ENCODE data around the gene ADAMTS7. TPM values are rescaled to one million over a fixed set of nuclear protein-coding genes. Genes with fewer than 3 reads are reported as not detected.
"Not testable (repeated sequence)": the region's sequence is repeated elsewhere in the genome, so short reads cannot be mapped to it uniquely, and the experiment has no call there.

ADAMTS7 gene
- total RNA-seq, 1 donor from 2014 or later, result 10.5 TPM

DNA sequence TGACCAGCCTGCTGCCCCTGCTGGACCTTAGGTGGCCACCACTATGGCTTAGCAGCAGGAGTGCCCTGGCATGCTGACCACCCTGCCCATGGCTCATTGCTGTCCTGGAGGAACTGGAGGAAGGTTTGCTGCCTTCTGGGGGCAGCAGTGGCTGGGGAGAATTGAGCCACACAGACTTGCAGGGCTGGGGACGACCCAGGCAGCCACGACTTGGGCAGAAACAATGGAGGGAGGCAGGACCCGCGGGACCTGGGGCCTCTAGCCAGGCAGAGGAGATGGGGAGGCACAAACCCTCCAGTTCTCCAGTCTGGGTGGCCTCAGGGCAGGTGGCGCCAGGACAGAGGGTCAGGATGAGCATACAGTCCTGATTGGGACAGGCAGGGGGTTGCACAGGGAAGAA, 32.8 kb downstream of the ADAMTS7 start:
- H3K4me3 ChIP-seq (ENCODE audit: low read depth, low read length), result no peak overlapping the region
- DNase-seq (ENCODE audit: low read depth), result no peak
- no peak for TF ChIP-seq CTCF (conservative IDR thresholded peaks at IDR 0.05; ENCODE audit: low read depth, low read length)

GRCh38 chr15:78777953-78778345, 33.3 kb downstream of the ADAMTS7 start:
- not testable (repeated sequence) for H3K4me3 ChIP-seq (ENCODE audit: low read depth, low read length)

GRCh38 chr15:78777290-78777952, 33.8 kb downstream of the ADAMTS7 start:
- not testable (repeated sequence) for DNase-seq (ENCODE audit: low read depth); H3K4me3 ChIP-seq (ENCODE audit: low read depth, low read length)

More at GRCh38 chr15:78777953-78778345, 33.3 kb downstream of the ADAMTS7 start:
- DNase-seq (ENCODE audit: low read depth), result not testable (repeated sequence)

GRCh38 chr15:78776046-78776925, 35.0 kb downstream of the ADAMTS7 start:
- H3K4me3 ChIP-seq (ENCODE audit: low read depth, low read length); DNase-seq (ENCODE audit: low read depth): not testable (repeated sequence)

- no peak overlapping the region for H3K4me3 ChIP-seq (ENCODE audit: low read depth, low read length)
- TF ChIP-seq CTCF (conservative IDR thresholded peaks at IDR 0.05; ENCODE audit: low read depth, low read length), result no peak
- no peak for DNase-seq (ENCODE audit: low read depth)
These were observed 35.8 kb downstream of the ADAMTS7 start for GRCh38 chr15:78775472-78775871.

DNA sequence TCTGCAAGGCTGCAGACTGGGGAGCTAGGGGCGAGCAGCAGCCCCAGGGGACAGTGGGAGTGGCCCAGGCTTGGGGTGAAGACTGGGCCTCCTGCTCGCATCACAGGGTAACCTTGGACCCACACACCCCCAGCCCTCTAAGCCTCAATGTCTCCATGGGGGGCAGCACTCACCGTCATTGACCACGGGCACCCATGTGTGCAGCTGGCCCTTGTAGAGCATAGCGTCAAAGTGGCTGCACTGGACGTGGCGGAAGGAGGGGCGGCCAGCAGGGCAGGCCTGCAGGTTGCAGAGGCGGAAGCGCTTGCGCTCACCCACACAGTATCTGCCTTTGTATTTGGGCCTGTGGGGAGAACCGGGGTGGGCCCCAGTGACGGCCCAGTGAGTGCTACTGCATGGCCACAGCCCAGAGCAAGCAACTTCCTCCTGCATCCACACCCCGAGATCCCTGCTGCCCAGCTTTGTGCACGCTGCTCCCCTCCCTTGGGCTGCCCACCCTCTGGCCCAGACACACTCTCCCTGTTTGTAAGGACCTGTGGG, 36.7 kb downstream of the ADAMTS7 start:
- not testable (repeated sequence) for DNase-seq (ENCODE audit: low read depth); H3K4me3 ChIP-seq (ENCODE audit: low read depth, low read length)

GRCh38 chr15:78773765-78774450, 37.4 kb downstream of the ADAMTS7 start:
- not testable (repeated sequence) for H3K4me3 ChIP-seq (ENCODE audit: low read depth, low read length); DNase-seq (ENCODE audit: low read depth)

DNA sequence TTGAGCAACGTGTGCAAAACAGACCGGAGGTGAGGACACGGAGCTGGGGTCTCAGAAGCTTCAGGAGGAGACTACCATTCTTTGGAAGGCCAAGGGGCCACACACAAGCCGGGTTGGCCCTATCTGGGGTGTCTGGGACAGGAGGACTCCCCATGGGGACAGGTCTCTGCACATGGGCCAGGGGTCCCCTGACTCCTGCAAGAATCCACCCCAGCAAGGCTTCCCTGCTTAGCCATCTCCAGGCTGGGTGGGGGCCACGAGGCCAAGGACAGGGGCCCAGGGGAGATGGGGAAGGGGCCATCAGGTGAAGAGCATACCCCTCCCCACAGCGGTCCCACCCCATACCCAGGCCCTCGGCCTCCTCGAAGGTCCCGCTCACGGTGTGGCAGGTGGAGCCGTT, 38.5 kb downstream of the ADAMTS7 start:
- DNase-seq (ENCODE audit: low read depth), result no peak
- no peak overlapping the region for H3K4me3 ChIP-seq (ENCODE audit: low read depth, low read length)
- no peak for TF ChIP-seq CTCF (conservative IDR thresholded peaks at IDR 0.05; ENCODE audit: low read depth, low read length)

- DNase-seq (ENCODE audit: low read depth); H3K4me3 ChIP-seq (ENCODE audit: low read depth, low read length): not testable (repeated sequence)
These were observed 39.7 kb downstream of the ADAMTS7 start for GRCh38 chr15:78771436-78772000.

DNA sequence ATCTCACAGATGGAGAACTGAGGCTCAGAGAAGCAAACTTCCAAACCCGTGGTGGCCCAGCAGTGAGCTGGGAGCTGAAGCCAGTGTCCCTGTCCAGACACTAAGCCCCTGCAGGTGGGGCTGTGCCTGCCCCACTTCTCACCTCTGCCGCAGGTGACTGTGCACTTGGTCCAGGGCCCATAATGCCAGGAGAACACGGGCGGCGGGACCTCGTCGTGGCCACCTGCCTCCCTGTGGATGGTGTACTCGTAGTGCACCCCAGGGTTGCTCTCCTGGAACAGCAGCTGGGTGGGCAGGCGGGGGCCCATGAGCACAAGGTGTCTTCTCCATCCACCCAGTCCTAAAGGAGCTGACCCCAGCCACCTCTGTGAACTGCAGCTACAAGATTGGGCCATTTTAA, 40.2 kb downstream of the ADAMTS7 start:
- H3K4me3 ChIP-seq (ENCODE audit: low read depth, low read length); DNase-seq (ENCODE audit: low read depth): not testable (repeated sequence)

- DNase-seq (ENCODE audit: low read depth); H3K4me3 ChIP-seq (ENCODE audit: low read depth, low read length): not testable (repeated sequence)
These were observed 41.6 kb downstream of the ADAMTS7 start for GRCh38 chr15:78769473-78770225.
